Upper lobe of left lung (tissue), 4 donors: ENCODE measurements around the gene AMHR2.

Experiments used
- CTCF ChIP-seq, 6 experiments: fragments of 450-650 bp in 4 of 6; fragments of 200-600 bp in 2 of 6; sonication (generic) in 2 of 6; IDR thresholded peaks; one replicate each; pipeline ENCODE4 v1.5.1; 2016 to 2019; ENCODE audit warnings: antibody characterized with exemption in 6 of 6
- POLR2A ChIP-seq, 4 donors: fragments of 450-650 bp; IDR thresholded peaks; one replicate each; pipeline ENCODE4 v1.5.1; 2016 to 2017; ENCODE audit warnings: antibody characterized with exemption in 4 of 4, mild to moderate bottlenecking in 2 of 4

- no peak for TF ChIP-seq CTCF (IDR thresholded peaks at IDR 0.05)
- no peak for TF ChIP-seq POLR2A (IDR thresholded peaks at IDR 0.05)
Observed at GRCh38 chr12:53378222-53378621, 45.4 kb upstream of the AMHR2 start.
